ENCODE results near the gene ELAVL3. TPM values are rescaled to one million over a fixed set of nuclear protein-coding genes. Genes with fewer than 3 reads are reported as not detected.
"Not testable (repeated sequence)": the region's sequence is repeated elsewhere in the genome, so short reads cannot be mapped to it uniquely, and the experiment has no call there.

ELAVL3 gene
- total RNA-seq, 4 donors from 2014 or later, result not detected

DNA sequence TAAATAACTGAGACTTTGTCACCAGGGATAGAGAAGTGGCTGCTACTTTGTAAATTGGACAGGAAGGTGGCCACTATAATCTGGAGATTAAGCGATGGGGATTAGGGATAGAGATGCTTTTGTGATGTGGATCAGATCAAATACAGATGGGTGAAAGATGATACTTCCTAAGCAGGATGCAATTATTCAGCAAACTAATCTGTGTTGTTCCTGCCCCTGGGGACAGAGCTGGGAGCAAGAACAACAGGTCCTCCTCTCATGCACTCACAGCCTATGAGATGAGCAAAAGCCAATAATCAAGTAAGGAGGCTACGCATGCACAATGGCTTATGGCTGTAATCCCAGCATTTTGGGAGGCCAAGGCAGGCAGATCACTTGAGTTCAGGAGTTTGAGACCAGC, 66.3 kb downstream of the ELAVL3 start:
- WGBS, 2 donors, result 72 to 82% methylated on average over 2 of the region's 2 CpGs
- DNase-seq (ENCODE audit: low spot score in 2 of 2), result no peak
- Histone ChIP-seq H3K4me1 (peaks cover 0 to 15% (median 4%) of the 10 kb centered on the region in 4 donors), H3K9me3 (no peaks in the 10 kb centered on the region), H3K36me3 (no peaks in the 10 kb centered on the region), H3K27ac (no peak overlapping the region), H3K27me3 (peaks cover 0 to 32% of the 10 kb centered on the region in 2 donors), H3K4me3 (no peak overlapping the region)
- TF ChIP-seq POLR2A (IDR thresholded peaks at IDR 0.05) (no peak), EP300 (IDR thresholded peaks at IDR 0.05) (no peak), CTCF (IDR thresholded peaks at IDR 0.05) (no peak)

DNA sequence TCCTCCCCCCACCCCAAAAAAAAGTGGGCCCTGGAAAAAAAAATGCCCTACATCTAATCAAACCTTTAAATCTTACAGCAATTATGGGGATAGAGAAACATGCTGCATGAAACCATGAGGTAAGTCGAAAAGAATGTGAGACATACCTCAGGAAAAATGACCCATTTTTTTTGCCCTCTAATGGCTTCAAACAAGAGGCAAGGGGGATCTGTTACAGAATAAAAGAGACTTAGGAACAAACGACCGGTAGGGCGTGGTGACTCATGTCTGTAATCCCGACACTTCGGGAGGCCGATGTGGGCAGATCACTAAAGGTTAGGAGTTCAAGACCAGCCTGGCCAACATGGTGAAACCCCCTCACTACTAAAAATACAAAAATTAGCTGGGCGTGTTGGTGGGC, 70.2 kb downstream of the ELAVL3 start:
- Histone ChIP-seq H3K4me3 (no peak overlapping the region), H3K27me3 (peaks cover 0 to 35% of the 10 kb centered on the region in 2 donors), H3K9me3 (no peaks in the 10 kb centered on the region), H3K4me1 (peaks cover 0 to 6% (median 0%) of the 10 kb centered on the region in 4 donors), H3K36me3 (no peaks in the 10 kb centered on the region), H3K27ac (no peak overlapping the region)
- no peak for DNase-seq (ENCODE audit: low spot score in 2 of 2)
- TF ChIP-seq CTCF (IDR thresholded peaks at IDR 0.05) (no peak), EP300 (IDR thresholded peaks at IDR 0.05) (no peak), POLR2A (IDR thresholded peaks at IDR 0.05) (no peak)
- 55 to 57% methylated on average over 8 of the region's 8 CpGs for WGBS, 2 donors

GRCh38 chr19:11408591-11408990, 72.3 kb downstream of the ELAVL3 start:
- Histone ChIP-seq H3K4me3 (no peak overlapping the region), H3K36me3 (no peaks in the 10 kb centered on the region), H3K9me3 (no peaks in the 10 kb centered on the region), H3K27me3 (peaks cover 0 to 38% of the 10 kb centered on the region in 2 donors), H3K4me1 (peaks cover 0 to 6% (median 0%) of the 10 kb centered on the region in 4 donors), H3K27ac (no peak overlapping the region)
- TF ChIP-seq POLR2A (IDR thresholded peaks at IDR 0.05), result no peak
- TF ChIP-seq EP300 (IDR thresholded peaks at IDR 0.05), result no peak
- TF ChIP-seq CTCF (IDR thresholded peaks at IDR 0.05), result no peak
- 85 to 86% methylated on average over 4 of the region's 4 CpGs for WGBS, 2 donors
- no peak for DNase-seq (ENCODE audit: low spot score in 2 of 2)

DNA sequence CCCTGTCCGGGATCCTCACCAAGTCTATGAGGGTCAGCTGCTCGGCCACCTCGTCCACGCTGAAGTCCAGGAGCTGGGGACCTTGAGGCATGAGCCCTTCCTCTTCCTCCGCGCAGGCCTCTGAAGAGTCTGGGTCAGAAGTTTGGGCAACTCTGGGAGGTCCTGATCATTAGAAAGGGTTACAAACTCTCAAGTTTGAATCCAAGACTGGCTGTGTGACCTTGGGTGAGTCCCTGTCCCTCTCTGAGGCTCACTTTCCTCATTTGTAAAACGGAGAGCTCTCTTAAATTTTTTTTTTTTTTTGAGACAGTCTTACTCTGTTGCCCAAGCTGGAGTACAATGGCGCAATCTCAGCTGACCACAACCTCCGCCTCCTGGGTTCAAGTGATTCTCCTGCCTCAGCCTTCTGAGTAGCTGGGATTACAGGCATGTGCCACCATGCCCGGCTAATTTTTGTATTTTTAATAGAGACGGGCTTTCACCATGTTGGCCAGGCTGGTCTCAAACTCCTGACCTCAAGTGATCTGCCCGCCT, 74.1 kb downstream of the ELAVL3 start:
- H3K27ac ChIP-seq; H3K4me1 ChIP-seq; H3K4me3 ChIP-seq; H3K36me3 ChIP-seq; DNase-seq (ENCODE audit: low spot score in 2 of 2); H3K9me3 ChIP-seq: not testable (repeated sequence)
- 84 to 86% methylated on average over 12 of the region's 12 CpGs for WGBS, 2 donors
- peaks cover 0 to 38% of the 10 kb centered on the region in 2 donors for H3K27me3 ChIP-seq

- TF ChIP-seq POLR2A (IDR thresholded peaks at IDR 0.05) (no peak), EP300 (IDR thresholded peaks at IDR 0.05) (no peak), CTCF (IDR thresholded peaks at IDR 0.05) (peak in 1 of 5 experiments; percentile 44)
- Histone ChIP-seq H3K27ac (no peak overlapping the region), H3K4me3 (no peak overlapping the region), H3K36me3 (no peaks in the 10 kb centered on the region), H3K4me1 (peaks cover 0 to 6% (median 0%) of the 10 kb centered on the region in 4 donors), H3K9me3 (no peaks in the 10 kb centered on the region), H3K27me3 (peaks cover 0 to 35% of the 10 kb centered on the region in 2 donors)
- DNase-seq (ENCODE audit: low spot score in 2 of 2), result no peak
- 31 to 39% methylated on average over 35 to 44 of the region's 44 CpGs for WGBS, 2 donors
These were observed 74.8 kb downstream of the ELAVL3 start for GRCh38 chr19:11405846-11406643.

All from tibial nerve (tissue), 4 donors.